HG02759 (cell line): ENCODE results near the gene GLRB.
"Not testable (repeated sequence)": the region's sequence is repeated elsewhere in the genome, so short reads cannot be mapped to it uniquely, and the experiment has no call there.

Experiments used
- ATAC-seq: cut with Tn5 transposase; IDR thresholded peaks from one replicate; pipeline ENCODE4 v1.9.1; 2021; ENCODE audit warnings: mild to moderate bottlenecking, moderate library complexity; ENCODE audit not compliant: unreplicated experiment

GLRB gene

GRCh38 chr4:157127571-157127970, 51.6 kb downstream of the GLRB start:
- no peak for ATAC-seq

- ATAC-seq = no peak
Measured at GRCh38 chr4:157128395-157128794, 52.4 kb downstream of the GLRB start.

GRCh38 chr4:157141976-157142375, 66.0 kb downstream of the GLRB start:
- no peak for ATAC-seq

- no peak for ATAC-seq
Measured at GRCh38 chr4:157143369-157143768, 67.4 kb downstream of the GLRB start.

GRCh38 chr4:157151711-157152110, 75.8 kb downstream of the GLRB start:
- no peak for ATAC-seq

GRCh38 chr4:157165935-157166610, 90.1 kb downstream of the GLRB start:
- no peak for ATAC-seq

- ATAC-seq = no peak
Measured at GRCh38 chr4:157170321-157170720, 94.4 kb downstream of the GLRB start.

- ATAC-seq = no peak
Measured at GRCh38 chr4:157172011-157172410, 96.1 kb downstream of the GLRB start.

- not testable (repeated sequence) for ATAC-seq
Measured at GRCh38 chr4:157180268-157180667, 104.3 kb downstream of the GLRB start.

- ATAC-seq = no peak
Measured at GRCh38 chr4:157184300-157184699, 108.3 kb downstream of the GLRB start.

GRCh38 chr4:157185363-157185762, 109.4 kb downstream of the GLRB start:
- no peak for ATAC-seq

GRCh38 chr4:157195374-157195773, 119.4 kb downstream of the GLRB start:
- ATAC-seq = no peak

GRCh38 chr4:157196046-157196445, 120.1 kb downstream of the GLRB start:
- ATAC-seq = no peak

- ATAC-seq = peak; percentile 72
Measured at GRCh38 chr4:157204634-157205244, 128.8 kb downstream of the GLRB start.

GRCh38 chr4:157217708-157218107, 141.8 kb downstream of the GLRB start:
- no peak for ATAC-seq

GRCh38 chr4:157219711-157220370, 143.9 kb downstream of the GLRB start:
- ATAC-seq = no peak

- peak; percentile 70 for ATAC-seq
Measured at GRCh38 chr4:157220371-157220881, 144.5 kb downstream of the GLRB start, which contains the start of gene GRIA2. TSS of gene GRIA2 (plus strand) at chr4:157220728. CDS start at chr4:157221043, 315 bp downstream.

GRCh38 chr4:157221426-157221894, 145.5 kb downstream of the GLRB start:
- ATAC-seq = no peak
